ENCODE measurements around the gene TFCP2.

TFCP2 gene

GRCh38 chr12:51147309-51147708 is 25.6 kb downstream of the TFCP2 start:
- Histone ChIP-seq H3K36me3 (ENCODE audit: control insufficient read depth, insufficient read depth, low read length) (no peaks in the 10 kb centered on the region; the same call in none of the 2 replicates), H3K27me3 (replicated peaks; ENCODE audit: control insufficient read depth, insufficient read depth, low read length) (no peaks in the 10 kb centered on the region), H3K4me3 (replicated peaks; ENCODE audit: low read depth, low read length) (no peak overlapping the region)
- TF ChIP-seq CTCF (IDR thresholded peaks at IDR 0.05; ENCODE audit: insufficient read depth, low read length, poor library complexity, severe bottlenecking) = no peak
- no peak for DNase-seq (ENCODE audit: extremely low read depth, insufficient read length)

DNA sequence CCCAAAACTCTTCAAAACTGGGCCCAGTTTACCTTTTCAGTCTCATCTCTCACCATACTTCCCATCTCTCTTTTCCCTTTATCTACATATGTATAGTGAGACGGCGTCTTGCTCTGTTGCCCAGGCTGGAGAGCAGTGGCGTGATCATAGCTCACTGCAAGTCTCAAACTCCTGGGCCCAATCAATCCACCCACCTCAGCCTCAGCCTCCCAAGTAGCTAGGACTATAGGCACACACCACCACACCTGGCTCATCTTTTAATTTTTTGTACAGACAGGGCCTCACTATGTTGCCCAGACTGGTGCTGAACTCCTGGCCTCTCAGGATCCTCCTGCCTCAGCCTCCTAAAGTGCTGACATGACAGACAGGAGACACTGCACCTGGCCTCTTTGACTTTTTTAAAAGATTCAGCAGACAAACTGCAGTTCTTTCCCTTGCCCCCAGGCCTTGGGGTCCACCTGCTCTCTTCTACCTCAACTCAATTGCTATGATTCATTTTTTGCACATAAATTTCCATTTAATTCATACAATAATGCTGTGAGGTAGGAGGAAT is 33.6 kb downstream of the TFCP2 start:
- no peak for TF ChIP-seq CTCF (IDR thresholded peaks at IDR 0.05; ENCODE audit: insufficient read depth, low read length, poor library complexity, severe bottlenecking)
- DNase-seq (ENCODE audit: extremely low read depth, insufficient read length) = no peak
- Histone ChIP-seq H3K4me3 (replicated peaks; ENCODE audit: low read depth, low read length) (no peak overlapping the region), H3K27me3 (replicated peaks; ENCODE audit: control insufficient read depth, insufficient read depth, low read length) (no peaks in the 10 kb centered on the region), H3K36me3 (ENCODE audit: control insufficient read depth, insufficient read depth, low read length) (peaks cover 2% of the 10 kb centered on the region)

DNA sequence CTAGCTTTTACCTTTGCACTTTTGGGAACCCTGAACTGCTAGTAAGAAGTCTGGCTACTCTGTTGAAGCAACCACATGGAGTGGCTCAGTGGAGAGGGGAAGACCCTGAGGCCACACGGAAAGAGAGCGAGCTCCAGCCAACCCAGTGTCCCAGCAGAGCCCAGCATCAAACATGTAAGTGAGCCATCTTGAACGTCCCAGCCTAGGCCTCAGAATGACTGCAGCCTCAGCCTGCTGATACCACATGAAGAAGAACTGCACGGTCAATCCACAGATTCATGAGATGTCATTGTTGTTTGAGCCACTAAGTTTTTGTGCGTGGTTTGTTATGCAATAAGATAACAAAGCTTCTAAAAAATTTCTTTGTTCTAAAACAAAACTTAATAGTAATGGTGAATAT is 40.2 kb downstream of the TFCP2 start:
- no peak for DNase-seq (ENCODE audit: extremely low read depth, insufficient read length)
- TF ChIP-seq CTCF (IDR thresholded peaks at IDR 0.05; ENCODE audit: insufficient read depth, low read length, poor library complexity, severe bottlenecking) = no peak
- H3K4me3 ChIP-seq (replicated peaks; ENCODE audit: low read depth, low read length) = no peak overlapping the region
- no peaks in the 10 kb centered on the region for H3K27me3 ChIP-seq (replicated peaks; ENCODE audit: control insufficient read depth, insufficient read depth, low read length)
- peaks cover under 1% of the 10 kb centered on the region for H3K36me3 ChIP-seq (ENCODE audit: control insufficient read depth, insufficient read depth, low read length)

- no peak overlapping the region for H3K4me3 ChIP-seq (replicated peaks; ENCODE audit: low read depth, low read length)
- no peak for TF ChIP-seq CTCF (IDR thresholded peaks at IDR 0.05; ENCODE audit: insufficient read depth, low read length, poor library complexity, severe bottlenecking)
- DNase-seq (ENCODE audit: extremely low read depth, insufficient read length) = no peak
- H3K36me3 ChIP-seq (ENCODE audit: control insufficient read depth, insufficient read depth, low read length) = no peaks in the 10 kb centered on the region; the same call in none of the 2 replicates
- no peaks in the 10 kb centered on the region for H3K27me3 ChIP-seq (replicated peaks; ENCODE audit: control insufficient read depth, insufficient read depth, low read length)
Measured at GRCh38 chr12:51131745-51132521, 41.0 kb downstream of the TFCP2 start.

DNA sequence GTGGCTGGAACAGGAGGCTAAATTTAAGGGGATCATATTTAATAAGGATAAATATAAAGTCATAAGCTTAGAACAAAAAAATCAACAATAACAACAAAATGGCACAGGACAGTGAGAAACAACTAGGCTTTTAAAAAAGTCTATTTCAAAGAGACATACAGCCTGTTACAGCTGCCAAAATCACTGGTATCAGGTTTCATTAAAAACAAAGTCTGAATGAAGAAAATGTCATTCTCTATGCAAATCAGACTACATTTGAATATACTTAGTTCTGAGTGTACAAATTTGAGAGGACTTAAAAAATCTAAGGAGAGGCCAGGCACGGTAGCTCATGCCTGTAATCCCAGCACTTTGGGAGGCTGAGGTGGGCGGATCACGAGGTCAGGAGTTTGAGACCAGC is 44.0 kb downstream of the TFCP2 start:
- peaks cover 4% of the 10 kb centered on the region for H3K36me3 ChIP-seq (ENCODE audit: control insufficient read depth, insufficient read depth, low read length)
- H3K27me3 ChIP-seq (replicated peaks; ENCODE audit: control insufficient read depth, insufficient read depth, low read length) = no peaks in the 10 kb centered on the region
- TF ChIP-seq CTCF (IDR thresholded peaks at IDR 0.05; ENCODE audit: insufficient read depth, low read length, poor library complexity, severe bottlenecking) = no peak
- DNase-seq (ENCODE audit: extremely low read depth, insufficient read length) = no peak
- H3K4me3 ChIP-seq (replicated peaks; ENCODE audit: low read depth, low read length) = no peak overlapping the region
